ENCODE results near the gene TIMELESS.

The TIMELESS gene

GRCh38 chr12:56382611-56383010, 66.6 kb downstream of the TIMELESS start:
- Histone ChIP-seq H3K27ac (no peak overlapping the region), H3K27me3 (no peaks in the 10 kb centered on the region), H3K9ac (no peak overlapping the region), H3K4me1 (no peaks in the 10 kb centered on the region), H3K4me3 (no peak overlapping the region), H4K20me1 (no peaks in the 10 kb centered on the region), H3K9me3 (0 out of 2 replicates have a peak, but pooled peaks cover 6% of the 10 kb centered on the region), H3K4me2 (no peak overlapping the region), H3K36me3 (no peaks in the 10 kb centered on the region)
- TF ChIP-seq Cebpa-rat (IDR thresholded peaks at IDR 0.05), result no peak

GRCh38 chr12:56377989-56378316, 71.3 kb downstream of the TIMELESS start:
- Histone ChIP-seq H3K4me1 (peaks cover 30% of the 10 kb centered on the region), H3K27ac (no peak overlapping the region), H3K9ac (no peak overlapping the region), H3K9me3 (peaks cover 18% of the 10 kb centered on the region), H3K4me3 (no peak overlapping the region), H3K4me2 (no peak overlapping the region), H3K27me3 (no peaks in the 10 kb centered on the region), H4K20me1 (no peaks in the 10 kb centered on the region), H3K36me3 (no peaks in the 10 kb centered on the region)
- TF ChIP-seq Cebpa-rat (IDR thresholded peaks at IDR 0.05), result no peak

GRCh38 chr12:56377310-56377988, 71.8 kb downstream of the TIMELESS start:
- H3K27ac ChIP-seq, result no peak overlapping the region
- no peak overlapping the region for H3K9ac ChIP-seq
- no peaks in the 10 kb centered on the region for H3K36me3 ChIP-seq
- TF ChIP-seq Cebpa-rat (IDR thresholded peaks at IDR 0.05), result no peak
- H3K4me3 ChIP-seq, result no peak overlapping the region
- peaks cover 30% of the 10 kb centered on the region for H3K4me1 ChIP-seq
- no peaks in the 10 kb centered on the region for H3K27me3 ChIP-seq
- H3K4me2 ChIP-seq, result no peak overlapping the region
- peaks cover 18% of the 10 kb centered on the region for H3K9me3 ChIP-seq
- no peaks in the 10 kb centered on the region for H4K20me1 ChIP-seq

GRCh38 chr12:56375598-56376434, 73.4 kb downstream of the TIMELESS start:
- Histone ChIP-seq H3K4me1 (peaks cover 30% of the 10 kb centered on the region), H3K4me2 (peak overlapping the region; percentile 66), H3K4me3 (no peak overlapping the region), H3K9me3 (peaks cover 18% of the 10 kb centered on the region), H3K36me3 (no peaks in the 10 kb centered on the region), H4K20me1 (no peaks in the 10 kb centered on the region), H3K27me3 (no peaks in the 10 kb centered on the region), H3K9ac (no peak overlapping the region), H3K27ac (peak overlapping the region; percentile 22; the same call in 1 of the 2 replicates)
- TF ChIP-seq Cebpa-rat (IDR thresholded peaks at IDR 0.05), result no peak

GRCh38 chr12:56374726-56375597, 74.3 kb downstream of the TIMELESS start:
- H4K20me1 ChIP-seq, result no peaks in the 10 kb centered on the region
- H3K27me3 ChIP-seq, result no peaks in the 10 kb centered on the region
- no peaks in the 10 kb centered on the region for H3K36me3 ChIP-seq
- H3K4me3 ChIP-seq, result no peak overlapping the region
- no peak for TF ChIP-seq Cebpa-rat (IDR thresholded peaks at IDR 0.05)
- peak overlapping the region; percentile 66 for H3K4me2 ChIP-seq
- H3K27ac ChIP-seq, result no peak overlapping the region
- peaks cover 30% of the 10 kb centered on the region for H3K4me1 ChIP-seq
- peaks cover 18% of the 10 kb centered on the region for H3K9me3 ChIP-seq
- no peak overlapping the region for H3K9ac ChIP-seq

GRCh38 chr12:56373515-56373914, 75.7 kb downstream of the TIMELESS start:
- Histone ChIP-seq H3K9me3 (peaks cover 13% of the 10 kb centered on the region), H3K4me2 (no peak overlapping the region), H3K36me3 (no peaks in the 10 kb centered on the region), H3K4me1 (peaks cover 30% of the 10 kb centered on the region), H3K4me3 (no peak overlapping the region), H3K9ac (no peak overlapping the region), H3K27me3 (no peaks in the 10 kb centered on the region), H4K20me1 (no peaks in the 10 kb centered on the region), H3K27ac (no peak overlapping the region)
- no peak for TF ChIP-seq Cebpa-rat (IDR thresholded peaks at IDR 0.05)

GRCh38 chr12:56366948-56367347, 82.3 kb downstream of the TIMELESS start:
- Histone ChIP-seq H3K27ac (no peak overlapping the region), H3K9me3 (no peaks in the 10 kb centered on the region), H3K27me3 (no peaks in the 10 kb centered on the region), H3K4me1 (peaks cover 20% of the 10 kb centered on the region), H3K4me3 (no peak overlapping the region), H3K9ac (no peak overlapping the region), H3K36me3 (no peaks in the 10 kb centered on the region), H3K4me2 (peak overlapping the region; percentile 41), H4K20me1 (no peaks in the 10 kb centered on the region)
- TF ChIP-seq Cebpa-rat (IDR thresholded peaks at IDR 0.05), result no peak
